Glomerular visceral epithelial cell (primary cell): ENCODE measurements around the gene NEDD8.
"Not testable (repeated sequence)": the region's sequence is repeated elsewhere in the genome, so short reads cannot be mapped to it uniquely, and the experiment has no call there.

Source experiments
- DNase-seq: peaks from one replicate; pipeline ENCODE4 v3.0.0-alpha.2; 2016; ENCODE audit errors: extremely low spot score

Gene NEDD8

DNA sequence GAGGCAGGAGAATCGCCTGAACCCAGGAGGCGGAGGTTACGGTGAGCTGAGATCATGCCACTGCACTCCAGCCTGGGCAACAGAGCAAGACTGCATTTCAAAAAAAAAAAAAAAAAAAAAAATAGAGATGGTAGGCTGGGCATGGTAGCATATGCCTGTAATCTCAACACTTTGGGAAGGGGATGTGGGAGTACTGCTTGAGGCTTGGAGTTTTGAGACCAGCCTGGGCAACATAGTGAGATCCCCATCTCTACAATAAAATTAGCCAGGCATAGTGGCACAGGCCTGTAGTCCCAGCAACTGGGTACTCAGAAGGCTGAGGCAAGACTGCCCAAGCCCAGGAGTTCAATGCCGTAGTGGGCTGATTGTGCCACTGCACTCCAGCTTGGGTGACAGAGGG, 9.2 kb downstream of the NEDD8 start:
- not testable (repeated sequence) for DNase-seq

GRCh38 chr14:24219521-24219920, 12.6 kb downstream of the NEDD8 start:
- no peak for DNase-seq

GRCh38 chr14:24219080-24219479, 13.1 kb downstream of the NEDD8 start:
- no peak for DNase-seq

DNA sequence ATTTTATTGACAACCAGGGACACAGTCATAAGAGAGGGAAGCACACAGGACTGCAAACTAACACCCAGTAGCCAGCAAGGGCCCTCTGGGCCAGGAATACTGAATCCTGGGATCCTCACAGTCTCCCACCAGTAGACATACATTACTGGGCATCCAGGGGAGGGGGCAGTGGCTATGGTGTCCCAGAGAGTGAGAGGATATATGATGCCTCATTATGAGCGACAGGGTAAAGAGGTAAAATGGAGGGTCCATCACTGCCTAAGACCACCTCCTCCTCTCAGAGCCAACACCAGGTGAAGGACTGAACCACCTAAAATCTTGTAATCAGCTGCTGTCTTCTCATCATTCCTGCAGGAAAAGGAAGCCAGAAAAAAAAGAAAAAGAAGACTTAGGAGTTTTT, 15.3 kb downstream of the NEDD8 start:
- not testable (repeated sequence) for DNase-seq

GRCh38 chr14:24216345-24216699, 15.8 kb downstream of the NEDD8 start:
- no peak for DNase-seq

DNA sequence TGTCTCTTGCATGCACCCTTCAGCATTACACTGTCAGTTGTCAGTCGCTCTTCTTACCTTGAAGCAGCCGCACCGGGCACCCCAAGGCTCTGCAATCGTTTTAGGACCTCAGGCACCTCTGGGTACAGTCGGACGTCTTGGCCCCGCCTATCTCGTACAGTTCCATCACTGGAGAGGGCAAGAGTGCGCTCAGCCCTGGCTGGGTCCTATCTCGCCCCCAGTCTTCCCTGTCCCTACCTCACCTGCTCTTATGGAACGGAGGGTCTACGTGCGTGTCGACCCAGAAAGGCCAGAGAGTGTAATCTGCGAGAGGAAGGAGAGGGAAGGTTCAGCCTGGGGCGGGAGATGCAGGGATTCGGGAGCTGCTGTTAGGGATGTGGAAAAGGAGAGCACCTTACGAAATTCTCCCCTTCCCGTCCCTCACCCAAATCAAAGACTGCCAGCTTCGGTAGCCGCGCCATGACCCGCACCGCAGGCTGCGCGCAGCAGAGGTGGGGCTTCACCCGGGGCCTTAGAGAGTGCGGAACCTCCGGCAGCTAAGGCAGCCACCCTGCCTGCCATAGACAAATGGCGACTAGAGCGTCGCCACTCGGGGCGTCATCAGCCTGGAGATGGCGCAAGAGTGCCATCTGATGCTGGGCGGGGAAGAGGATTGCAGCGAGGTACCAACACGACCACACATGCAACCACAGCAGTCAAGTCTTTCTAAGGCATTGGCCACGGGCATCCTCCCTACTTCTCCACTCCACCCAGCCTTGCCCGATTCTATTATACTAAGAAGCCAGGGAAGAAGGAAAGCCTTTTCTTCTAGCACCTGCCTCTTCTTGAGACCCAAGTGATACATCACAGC, 16.4 kb downstream of the NEDD8 start, which contains the start of gene MDP1:
Gene MDP1 (minus strand): TSS at position 572 of the 850 bp plus-strand sequence. CDS start 111 bp downstream, at position 461.
- DNase-seq: peak; percentile 86

DNA sequence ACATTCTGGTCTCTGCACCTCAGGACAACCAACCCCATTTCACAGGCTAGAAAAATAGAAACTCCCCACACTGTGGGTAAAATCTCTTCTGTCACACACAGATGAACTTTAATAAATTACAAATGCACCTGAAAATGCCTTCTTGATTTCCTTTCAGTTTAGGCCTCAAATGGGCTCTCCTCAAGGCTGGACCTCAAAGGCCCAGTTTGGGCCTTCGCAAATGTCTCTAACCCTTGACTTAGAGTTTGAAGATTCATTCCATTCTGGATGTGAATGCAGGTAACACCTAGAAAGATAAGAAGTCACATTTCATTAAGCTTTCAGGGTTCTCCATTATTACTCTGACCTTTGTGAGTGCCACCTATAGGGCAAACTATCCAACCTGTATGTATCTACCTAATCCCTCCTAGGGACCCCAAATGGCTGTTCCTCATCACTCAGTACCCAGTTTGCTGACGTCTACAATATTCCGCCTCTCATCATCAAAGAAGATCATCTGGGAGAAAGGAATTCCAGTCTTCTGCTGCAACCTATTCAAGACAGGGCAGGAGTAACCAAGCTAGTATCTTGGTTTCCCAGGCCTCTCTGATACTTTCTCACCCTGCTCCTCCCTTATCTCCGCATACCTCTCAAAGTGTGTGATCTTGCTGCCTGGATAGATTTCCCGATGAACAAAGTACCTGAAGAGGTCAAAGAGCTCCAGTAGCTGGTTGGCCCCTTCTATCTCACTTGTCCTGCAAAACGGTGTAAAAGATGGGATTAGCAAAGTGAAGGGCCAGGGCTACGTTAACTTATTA, 18.1 kb downstream of the NEDD8 start:
- DNase-seq: no peak

- DNase-seq: peak; percentile 98
Measured at GRCh38 chr14:24212924-24213865, 19.0 kb downstream of the NEDD8 start, which contains the start of gene CHMP4A. TSS of gene CHMP4A (minus strand) at chr14:24213488. CDS start at chr14:24213439, 49 bp downstream.

DNA sequence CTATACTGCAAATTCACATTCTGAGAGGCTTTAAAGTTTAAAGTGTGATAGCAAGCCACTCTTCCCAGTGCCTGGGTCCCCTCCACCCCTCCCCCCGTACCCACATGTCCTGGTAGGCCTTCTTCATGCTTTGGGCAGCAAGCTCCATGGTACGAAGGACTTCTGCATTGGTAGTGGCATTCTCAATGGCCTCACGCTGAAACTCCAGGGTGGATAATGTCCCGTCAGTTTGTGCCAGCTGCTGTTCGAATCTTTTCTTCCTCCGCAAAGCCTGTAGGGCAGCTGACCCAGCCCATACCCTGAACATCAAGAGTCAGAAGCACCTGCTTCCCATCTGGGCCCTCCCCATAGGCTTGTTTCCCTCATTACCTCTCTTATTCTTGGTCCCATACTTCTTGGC, 20.9 kb downstream of the NEDD8 start:
- DNase-seq: no peak

- DNase-seq: no peak
Measured at GRCh38 chr14:24207625-24208024, 24.5 kb downstream of the NEDD8 start.

GRCh38 chr14:24207104-24207551, 25.0 kb downstream of the NEDD8 start:
- no peak for DNase-seq

- DNase-seq: no peak
Measured at GRCh38 chr14:24206260-24207103, 25.7 kb downstream of the NEDD8 start.

- DNase-seq: no peak
Measured at GRCh38 chr14:24204163-24205146, 27.7 kb downstream of the NEDD8 start.

- DNase-seq: not testable (repeated sequence)
Measured at GRCh38 chr14:24203249-24203886, 28.8 kb downstream of the NEDD8 start.

GRCh38 chr14:24202538-24202937, 29.6 kb downstream of the NEDD8 start:
- DNase-seq: not testable (repeated sequence)

- DNase-seq: no peak
Measured at GRCh38 chr14:24198814-24199524, 33.2 kb downstream of the NEDD8 start.

DNA sequence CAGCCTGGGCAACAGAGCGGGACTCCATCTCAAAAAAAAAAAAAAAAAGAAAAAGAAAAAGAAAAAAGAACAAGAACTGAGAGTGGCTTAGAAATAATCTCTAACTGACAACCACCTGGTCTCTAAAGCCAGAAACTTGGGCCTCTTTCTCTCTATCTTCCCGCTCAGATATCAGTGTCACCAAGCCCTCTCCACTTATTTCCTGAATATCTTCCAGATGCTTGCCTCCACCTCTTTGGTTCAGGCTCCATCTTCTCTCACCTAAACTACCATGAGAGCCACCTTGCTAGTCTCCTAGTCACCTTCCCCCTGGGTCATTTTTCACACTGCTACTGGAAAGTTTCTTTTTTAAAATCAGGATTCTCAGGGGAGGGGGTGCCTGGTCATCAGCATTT, 35.1 kb downstream of the NEDD8 start:
- DNase-seq: no peak
